ENCODE results near the gene TLK1.
A peak's percentile ranks its signal among the peaks of the same experiment; 100 is the strongest.

The TLK1 gene

GRCh38 chr2:170997893-170998597, 162.6 kb downstream of the TLK1 start:
- no peak for DNase-seq (ENCODE audit: low spot score)

GRCh38 chr2:170996316-170996715, 164.4 kb downstream of the TLK1 start:
- no peak for DNase-seq (ENCODE audit: low spot score)

- no peak for DNase-seq (ENCODE audit: low spot score)
These were observed 169.1 kb downstream of the TLK1 start for GRCh38 chr2:170991398-170992182.

- DNase-seq (ENCODE audit: low spot score) = no peak
These were observed 174.0 kb downstream of the TLK1 start for GRCh38 chr2:170986566-170987258.

- DNase-seq (ENCODE audit: low spot score) = no peak
These were observed 175.3 kb downstream of the TLK1 start for GRCh38 chr2:170985407-170985806.

- DNase-seq (ENCODE audit: low spot score) = no peak
These were observed 176.6 kb downstream of the TLK1 start for GRCh38 chr2:170984079-170984478.

- no peak for DNase-seq (ENCODE audit: low spot score)
These were observed 184.8 kb downstream of the TLK1 start for GRCh38 chr2:170975943-170976270.

GRCh38 chr2:170975127-170975942, 185.4 kb downstream of the TLK1 start:
- no peak for DNase-seq (ENCODE audit: low spot score)

GRCh38 chr2:170974304-170974993, 186.2 kb downstream of the TLK1 start:
- peak; percentile 20 for DNase-seq (ENCODE audit: low spot score)

- peak; percentile 92 for DNase-seq (ENCODE audit: low spot score)
These were observed 187.0 kb downstream of the TLK1 start for GRCh38 chr2:170973492-170974303.

GRCh38 chr2:170973225-170973491, 187.5 kb downstream of the TLK1 start:
- no peak for DNase-seq (ENCODE audit: low spot score)

- no peak for DNase-seq (ENCODE audit: low spot score)
These were observed 188.1 kb downstream of the TLK1 start for GRCh38 chr2:170972296-170973224.

GRCh38 chr2:170971071-170971470, 189.6 kb downstream of the TLK1 start:
- DNase-seq (ENCODE audit: low spot score) = no peak

- no peak for DNase-seq (ENCODE audit: low spot score)
These were observed 190.7 kb downstream of the TLK1 start for GRCh38 chr2:170969872-170970496.

- DNase-seq (ENCODE audit: low spot score) = no peak
These were observed 191.7 kb downstream of the TLK1 start for GRCh38 chr2:170969030-170969429.

- DNase-seq (ENCODE audit: low spot score) = no peak
These were observed 192.3 kb downstream of the TLK1 start for GRCh38 chr2:170968205-170969003.

- DNase-seq (ENCODE audit: low spot score) = no peak
These were observed 193.1 kb downstream of the TLK1 start for GRCh38 chr2:170967553-170967952.

GRCh38 chr2:170966648-170967396, 193.9 kb downstream of the TLK1 start:
- DNase-seq (ENCODE audit: low spot score) = no peak
